Endothelial cell (in vitro differentiated cells): ENCODE data around the gene AP3S2. TPM values are rescaled to one million over a fixed set of nuclear protein-coding genes. Genes with fewer than 3 reads are reported as not detected.
"Not testable (repeated sequence)": the region's sequence is repeated elsewhere in the genome, so short reads cannot be mapped to it uniquely, and the experiment has no call there.

Source experiments
- DNase-seq: peaks from one replicate; pipeline ENCODE4 v3.0.0; 2021; ENCODE audit warnings: low spot score
- H3K27ac Mint-ChIP-seq: one replicate; pipeline ENCODE4 v1.8.0; 2021; ENCODE audit warnings: mixed read lengths, inconsistent platforms; ENCODE audit not compliant: unreplicated experiment
- H3K27me3 Mint-ChIP-seq: one replicate; pipeline ENCODE4 v1.8.0; 2021; ENCODE audit warnings: mild to moderate bottlenecking, moderate library complexity, mixed read lengths, inconsistent platforms; ENCODE audit not compliant: unreplicated experiment
- H3K36me3 Mint-ChIP-seq: one replicate; pipeline ENCODE4 v1.8.0; 2021; ENCODE audit warnings: mild to moderate bottlenecking, low read depth, mixed read lengths, inconsistent platforms; ENCODE audit not compliant: unreplicated experiment
- H3K4me1 Mint-ChIP-seq: one replicate; pipeline ENCODE4 v1.8.0; 2021; ENCODE audit warnings: mild to moderate bottlenecking, mixed read lengths, inconsistent platforms; ENCODE audit not compliant: unreplicated experiment
- H3K4me3 Mint-ChIP-seq: one replicate; pipeline ENCODE4 v1.8.0; 2021; ENCODE audit warnings: mild to moderate bottlenecking, mixed read lengths, inconsistent platforms; ENCODE audit not compliant: unreplicated experiment
- H3K9me3 Mint-ChIP-seq: one replicate; pipeline ENCODE4 v1.8.0; 2021; ENCODE audit warnings: mixed read lengths, inconsistent platforms; ENCODE audit not compliant: unreplicated experiment
- total RNA-seq: library from RNA; stranded (reverse); fragmentation: NEBNext Ultra II Directional; extraction: Animal tissue kit (Norgen Biotek cat#: 25700); gene quantifications from one replicate; pipeline ENCODE4 v1.2.1, GENCODE V29; 2021; ENCODE audit not compliant: unreplicated experiment
- TF ChIP-seq, protein P1 (sequence below): fragments of 200-600 bp; sonication (generic); IDR thresholded peaks from one replicate; pipeline ENCODE4 v1.5.0; 2021; ENCODE audit warnings: antibody characterized with exemption; ENCODE audit not compliant: unreplicated experiment

AP3S2 gene
- total RNA-seq, 1 donor from 2014 or later: 23.2 TPM

DNA sequence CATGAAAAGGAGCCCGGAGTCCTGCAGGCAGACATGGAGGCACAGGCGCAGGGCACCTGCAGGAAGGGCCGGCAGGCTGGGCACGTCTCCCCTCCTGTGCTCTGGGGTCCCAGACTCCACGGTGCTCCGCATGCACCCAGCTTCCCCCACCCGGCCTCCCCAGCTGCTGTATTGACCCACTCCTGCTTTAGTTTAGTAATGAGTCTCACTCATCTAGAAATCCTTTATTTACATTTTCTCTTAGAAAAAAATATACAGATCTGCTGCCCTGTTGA is 109.2 kb downstream of the AP3S2 start:
- H3K4me1 Mint-ChIP-seq: no peaks in the 10 kb centered on the region
- H3K27ac Mint-ChIP-seq: no peak overlapping the region
- H3K27me3 Mint-ChIP-seq: peaks cover 4% of the 10 kb centered on the region
- TF ChIP-seq, protein P1, sequence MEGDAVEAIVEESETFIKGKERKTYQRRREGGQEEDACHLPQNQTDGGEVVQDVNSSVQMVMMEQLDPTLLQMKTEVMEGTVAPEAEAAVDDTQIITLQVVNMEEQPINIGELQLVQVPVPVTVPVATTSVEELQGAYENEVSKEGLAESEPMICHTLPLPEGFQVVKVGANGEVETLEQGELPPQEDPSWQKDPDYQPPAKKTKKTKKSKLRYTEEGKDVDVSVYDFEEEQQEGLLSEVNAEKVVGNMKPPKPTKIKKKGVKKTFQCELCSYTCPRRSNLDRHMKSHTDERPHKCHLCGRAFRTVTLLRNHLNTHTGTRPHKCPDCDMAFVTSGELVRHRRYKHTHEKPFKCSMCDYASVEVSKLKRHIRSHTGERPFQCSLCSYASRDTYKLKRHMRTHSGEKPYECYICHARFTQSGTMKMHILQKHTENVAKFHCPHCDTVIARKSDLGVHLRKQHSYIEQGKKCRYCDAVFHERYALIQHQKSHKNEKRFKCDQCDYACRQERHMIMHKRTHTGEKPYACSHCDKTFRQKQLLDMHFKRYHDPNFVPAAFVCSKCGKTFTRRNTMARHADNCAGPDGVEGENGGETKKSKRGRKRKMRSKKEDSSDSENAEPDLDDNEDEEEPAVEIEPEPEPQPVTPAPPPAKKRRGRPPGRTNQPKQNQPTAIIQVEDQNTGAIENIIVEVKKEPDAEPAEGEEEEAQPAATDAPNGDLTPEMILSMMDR: no peak
- no peak for DNase-seq
- H3K36me3 Mint-ChIP-seq: peaks cover 31% of the 10 kb centered on the region
- peaks cover 4% of the 10 kb centered on the region for H3K9me3 Mint-ChIP-seq
- H3K4me3 Mint-ChIP-seq: no peak overlapping the region

DNA sequence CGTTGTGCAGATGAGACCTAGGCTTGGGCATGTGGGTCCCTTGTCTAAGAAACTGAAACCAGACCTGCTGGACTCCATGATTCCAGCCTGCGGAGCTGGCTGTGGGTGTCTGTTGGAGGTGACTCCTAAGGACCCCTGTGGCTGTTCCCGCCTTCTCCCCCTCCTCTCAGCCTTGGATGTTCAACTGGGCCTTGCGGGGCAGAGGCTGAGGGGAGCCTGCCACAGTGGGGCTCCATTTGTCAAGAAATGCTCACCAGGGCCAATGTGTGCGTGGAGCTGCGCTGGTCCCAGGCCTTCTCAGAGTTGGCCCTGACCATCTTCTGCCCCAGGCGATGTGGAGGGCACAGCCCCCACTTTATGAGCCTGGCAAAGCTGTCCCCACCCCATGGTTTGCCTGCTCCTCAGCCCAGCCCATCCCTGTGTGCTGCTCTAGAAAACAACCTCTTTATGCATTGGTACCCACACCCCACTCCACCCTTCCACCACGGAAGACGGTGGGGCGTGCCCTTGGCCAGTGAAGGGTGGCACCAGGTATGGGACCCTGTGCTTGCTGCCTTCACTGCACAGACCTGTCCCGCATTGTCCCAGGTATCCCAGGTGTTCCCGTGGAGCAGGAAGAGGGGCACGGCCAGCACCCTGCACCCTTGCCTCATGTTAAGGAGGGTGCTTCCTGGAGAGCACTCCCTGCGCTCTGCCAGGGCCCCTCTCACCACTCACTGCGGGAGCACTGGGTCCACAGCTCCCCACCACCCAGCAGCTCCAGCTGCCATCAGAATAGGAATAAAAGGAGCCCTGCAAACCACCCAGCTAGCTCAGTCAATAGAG is 109.7 kb downstream of the AP3S2 start:
- Mint-ChIP-seq H3K36me3 (peaks cover 27% of the 10 kb centered on the region), H3K4me1 (no peaks in the 10 kb centered on the region), H3K9me3 (peaks cover 4% of the 10 kb centered on the region), H3K27me3 (peaks cover 4% of the 10 kb centered on the region), H3K27ac (no peak overlapping the region), H3K4me3 (no peak overlapping the region)
- TF ChIP-seq, protein P1: no peak
- DNase-seq: no peak

DNA sequence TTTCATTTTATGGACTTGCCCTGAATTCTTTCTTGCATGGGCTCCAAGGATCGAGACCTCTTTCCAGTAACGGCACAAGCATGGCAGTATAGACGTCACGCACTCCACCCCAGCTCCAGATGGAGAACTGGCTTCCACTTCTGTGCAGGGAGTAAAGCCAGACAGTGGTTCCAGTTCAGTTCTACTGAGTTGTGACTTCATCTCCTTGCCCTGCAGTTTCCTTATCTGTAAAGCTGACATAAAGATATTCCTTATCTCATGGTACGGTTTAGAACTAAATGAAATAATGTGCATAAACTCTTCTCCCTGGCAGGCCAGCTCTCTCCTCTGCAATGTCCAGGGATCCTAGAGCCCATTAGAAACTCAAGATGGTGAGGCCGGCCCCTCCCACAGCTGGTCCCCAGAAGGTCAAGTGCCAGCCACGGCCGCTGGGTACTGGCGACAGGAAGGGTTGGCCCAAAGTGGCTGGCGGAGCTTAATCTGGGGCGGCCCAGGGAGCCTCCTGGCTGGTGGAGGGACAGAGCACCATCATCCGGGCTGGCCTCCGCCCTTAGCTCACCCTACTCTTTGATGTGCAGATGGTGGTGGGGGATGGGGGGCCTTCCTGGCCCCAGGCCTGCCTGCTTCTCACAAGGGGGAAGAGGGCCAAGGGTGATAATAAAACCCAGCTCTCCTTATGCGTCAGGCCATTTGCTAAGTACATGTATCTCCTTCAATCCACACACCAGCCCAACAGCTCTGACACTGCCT is 110.5 kb downstream of the AP3S2 start:
- Mint-ChIP-seq H3K4me1 (no peaks in the 10 kb centered on the region), H3K9me3 (peaks cover 3% of the 10 kb centered on the region), H3K27ac (no peak overlapping the region), H3K4me3 (no peak overlapping the region), H3K27me3 (peaks cover 4% of the 10 kb centered on the region), H3K36me3 (peaks cover 23% of the 10 kb centered on the region)
- TF ChIP-seq, protein P1: no peak
- no peak for DNase-seq

DNA sequence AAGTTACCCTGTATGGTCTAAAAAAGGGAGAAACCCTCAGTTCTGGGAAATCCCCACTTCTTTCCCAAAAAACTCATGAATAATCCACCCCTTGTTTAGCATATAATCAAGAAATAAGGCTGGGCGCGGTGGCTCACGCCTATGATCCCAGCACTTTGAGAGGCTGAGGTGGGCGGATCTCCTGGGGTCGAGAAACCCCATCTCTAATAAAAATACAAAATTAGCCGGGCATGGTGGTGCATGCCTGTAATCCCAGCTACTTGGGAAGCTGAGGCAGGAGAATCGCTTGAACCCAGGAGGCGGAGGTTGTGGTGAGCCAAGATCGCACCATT is 111.2 kb downstream of the AP3S2 start:
- not testable (repeated sequence) for H3K4me3 Mint-ChIP-seq, H3K4me1 Mint-ChIP-seq, DNase-seq, H3K9me3 Mint-ChIP-seq, H3K27ac Mint-ChIP-seq, H3K27me3 Mint-ChIP-seq
- peaks cover 16% of the 10 kb centered on the region for H3K36me3 Mint-ChIP-seq

DNA sequence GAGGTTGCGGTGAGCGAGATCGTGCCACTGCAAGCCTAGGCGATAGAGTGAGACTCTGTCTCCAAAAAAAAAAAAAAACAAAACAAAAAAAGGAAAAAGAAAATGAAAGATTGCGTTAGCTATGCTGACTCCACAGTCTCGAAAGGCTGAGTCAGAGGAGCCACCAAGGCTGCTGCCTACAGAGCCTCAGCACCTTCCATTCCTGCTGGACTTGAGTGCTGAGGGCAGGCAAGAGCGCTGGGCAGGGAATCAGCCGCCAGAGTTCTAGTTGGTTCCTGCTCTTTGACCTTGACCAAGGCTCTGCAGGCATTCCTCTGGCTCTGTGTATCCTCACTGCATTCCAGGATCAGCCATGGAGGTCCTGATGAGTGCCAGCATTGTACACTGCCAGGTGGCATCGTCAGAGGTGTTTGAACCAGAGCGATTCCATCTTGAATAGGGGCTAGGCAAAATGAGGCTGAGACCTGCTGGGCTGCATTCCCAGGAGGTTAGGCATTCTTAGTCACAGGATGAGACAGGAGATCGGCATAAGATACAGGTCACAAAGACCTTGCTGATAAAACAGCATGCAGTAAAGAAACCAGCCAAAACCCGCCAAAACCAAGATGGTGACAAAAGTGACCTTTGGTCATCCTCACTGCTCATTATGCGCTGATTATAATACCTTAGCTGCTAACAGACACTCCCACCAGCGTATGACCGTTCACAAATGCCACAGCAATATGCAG is 111.7 kb downstream of the AP3S2 start:
- TF ChIP-seq, protein P1: no peak
- no peak overlapping the region for H3K27ac Mint-ChIP-seq
- no peaks in the 10 kb centered on the region for H3K4me1 Mint-ChIP-seq
- DNase-seq: no peak
- H3K4me3 Mint-ChIP-seq: no peak overlapping the region
- peaks cover 13% of the 10 kb centered on the region for H3K36me3 Mint-ChIP-seq
- peaks cover 4% of the 10 kb centered on the region for H3K27me3 Mint-ChIP-seq
- H3K9me3 Mint-ChIP-seq: no peaks in the 10 kb centered on the region
